Measurements from ENCODE around the gene OR2V2.

OR2V2 gene

GRCh38 chr5:181170237-181170825 is 22.9 kb downstream of the OR2V2 start:
- H3K4me3 ChIP-seq: no peak overlapping the region
- no peak for TF ChIP-seq CTCF (IDR thresholded peaks at IDR 0.05)
- peak in 1 of 2 donors; percentile 27 for DNase-seq
- no peaks in the 10 kb centered on the region for H3K36me3 ChIP-seq
- H3K27ac ChIP-seq: no peak overlapping the region
- intact Hi-C loops (cut with DNase I; ENCODE audit: low total_unique reads): no loop called here
- H3K27me3 ChIP-seq: peaks cover 7 to 97% of the 10 kb centered on the region in 2 donors
- no peaks in the 10 kb centered on the region for H3K9me3 ChIP-seq
- H3K4me1 ChIP-seq: peaks cover 0 to 20% (median 3%) of the 10 kb centered on the region in 4 donors

- intact Hi-C loops (cut with DNase I; ENCODE audit: low total_unique reads): no loop called here
These were observed 23.6 kb downstream of the OR2V2 start for GRCh38 chr5:181170996-181171395.

GRCh38 chr5:181171782-181172181 is 24.4 kb downstream of the OR2V2 start:
- TF ChIP-seq CTCF (IDR thresholded peaks at IDR 0.05): no peak
- DNase-seq: no peak
- H3K27me3 ChIP-seq: peaks cover 7 to 95% of the 10 kb centered on the region in 2 donors
- H3K36me3 ChIP-seq: no peaks in the 10 kb centered on the region
- no peak overlapping the region for H3K27ac ChIP-seq
- no peaks in the 10 kb centered on the region for H3K9me3 ChIP-seq
- no peak overlapping the region for H3K4me3 ChIP-seq
- H3K4me1 ChIP-seq: peaks cover 0 to 20% (median 3%) of the 10 kb centered on the region in 4 donors
- intact Hi-C loops (cut with DNase I; ENCODE audit: low total_unique reads): no loop called here

More at GRCh38 chr5:181170996-181171395, 23.6 kb downstream of the OR2V2 start:
- Histone ChIP-seq H3K36me3 (no peaks in the 10 kb centered on the region), H3K4me3 (no peak overlapping the region), H3K9me3 (no peaks in the 10 kb centered on the region), H3K4me1 (peaks cover 0 to 20% (median 3%) of the 10 kb centered on the region in 4 donors), H3K27me3 (peaks cover 7 to 96% of the 10 kb centered on the region in 2 donors), H3K27ac (no peak overlapping the region)
- TF ChIP-seq CTCF (IDR thresholded peaks at IDR 0.05): no peak
- DNase-seq: no peak

- TF ChIP-seq CTCF (IDR thresholded peaks at IDR 0.05): no peak
- Histone ChIP-seq H3K9me3 (no peaks in the 10 kb centered on the region), H3K4me1 (peaks cover 0 to 20% (median 3%) of the 10 kb centered on the region in 4 donors), H3K4me3 (no peak overlapping the region), H3K27me3 (peaks cover 7 to 90% of the 10 kb centered on the region in 2 donors), H3K36me3 (no peaks in the 10 kb centered on the region), H3K27ac (no peak overlapping the region)
- intact Hi-C loops (cut with DNase I; ENCODE audit: low total_unique reads): no loop called here
- peak in 1 of 2 donors; percentile 37 for DNase-seq
These were observed 25.6 kb downstream of the OR2V2 start for GRCh38 chr5:181173027-181173419.

- peaks cover 7 to 83% of the 10 kb centered on the region in 2 donors for H3K27me3 ChIP-seq
- peaks cover 0 to 20% (median 3%) of the 10 kb centered on the region in 4 donors for H3K4me1 ChIP-seq
- no peak overlapping the region for H3K27ac ChIP-seq
- H3K36me3 ChIP-seq: no peaks in the 10 kb centered on the region
- intact Hi-C loops (cut with DNase I; ENCODE audit: low total_unique reads): no loop called here
- DNase-seq: no peak
- no peak overlapping the region for H3K4me3 ChIP-seq
- no peak for TF ChIP-seq CTCF (IDR thresholded peaks at IDR 0.05)
- no peaks in the 10 kb centered on the region for H3K9me3 ChIP-seq
These were observed 26.3 kb downstream of the OR2V2 start for GRCh38 chr5:181173420-181174342.
